Mesothelial cell of epicardium (in vitro differentiated cells): ENCODE results near the gene MRPL39. TPM values are rescaled to one million over a fixed set of nuclear protein-coding genes. Genes with fewer than 3 reads are reported as not detected.

Source experiments
- DNase-seq, 2 experiments: peaks; one replicate each; pipeline ENCODE4 v3.0.0; 2021; ENCODE audit warnings: low spot score in 2 of 2; ENCODE audit not compliant: unreplicated experiment in 2 of 2
- H3K27ac Mint-ChIP-seq: 2 replicates; pipeline ENCODE4 v1.8.0; 2021; ENCODE audit warnings: mixed read lengths
- H3K27me3 Mint-ChIP-seq: 2 replicates; pipeline ENCODE4 v1.8.0; 2021; ENCODE audit warnings: low read depth, mixed read lengths
- H3K36me3 Mint-ChIP-seq: 2 replicates; pipeline ENCODE4 v1.8.0; 2021; ENCODE audit warnings: mixed read lengths
- H3K4me1 Mint-ChIP-seq: 2 replicates; pipeline ENCODE4 v1.8.0; 2021; ENCODE audit warnings: mixed read lengths
- H3K4me3 Mint-ChIP-seq: 2 replicates; pipeline ENCODE4 v1.8.0; 2021; ENCODE audit warnings: mild to moderate bottlenecking, moderate library complexity, mixed read lengths
- H3K9me3 Mint-ChIP-seq: 2 replicates; pipeline ENCODE4 v1.8.0; 2021; ENCODE audit warnings: mixed read lengths
- CTCF ChIP-seq: fragments of 200-600 bp; sonication (generic); IDR thresholded peaks from one replicate; pipeline ENCODE4 v1.5.0; 2021; ENCODE audit warnings: antibody characterized with exemption; ENCODE audit not compliant: unreplicated experiment
- total RNA-seq: library from RNA; stranded (reverse); gene quantifications from 3 replicates; pipeline ENCODE4 v1.2.1, GENCODE V29; 2021

The MRPL39 gene
- total RNA-seq, 1 donor from 2014 or later: 26.4 TPM

- Mint-ChIP-seq H3K27ac (no peak overlapping the region), H3K4me1 (no peaks in the 10 kb centered on the region), H3K27me3 (no peaks in the 10 kb centered on the region), H3K4me3 (no peak overlapping the region), H3K36me3 (no peaks in the 10 kb centered on the region), H3K9me3 (peaks cover 10% of the 10 kb centered on the region)
- no peak for TF ChIP-seq CTCF
- no peak for DNase-seq
These were observed 56.7 kb downstream of the MRPL39 start for GRCh38 chr21:25550352-25551120.

- H3K4me1 Mint-ChIP-seq: no peaks in the 10 kb centered on the region
- no peak overlapping the region for H3K27ac Mint-ChIP-seq
- peaks cover 27% of the 10 kb centered on the region for H3K9me3 Mint-ChIP-seq
- H3K27me3 Mint-ChIP-seq: peaks cover 3% of the 10 kb centered on the region
- TF ChIP-seq CTCF: no peak
- no peak for DNase-seq
- no peaks in the 10 kb centered on the region for H3K36me3 Mint-ChIP-seq
- no peak overlapping the region for H3K4me3 Mint-ChIP-seq
These were observed 66.2 kb downstream of the MRPL39 start for GRCh38 chr21:25541042-25541441.

GRCh38 chr21:25539606-25540005, 67.7 kb downstream of the MRPL39 start:
- H3K36me3 Mint-ChIP-seq: no peaks in the 10 kb centered on the region
- no peak overlapping the region for H3K27ac Mint-ChIP-seq
- H3K9me3 Mint-ChIP-seq: peaks cover 24% of the 10 kb centered on the region
- no peak for TF ChIP-seq CTCF
- H3K4me3 Mint-ChIP-seq: no peak overlapping the region
- no peaks in the 10 kb centered on the region for H3K4me1 Mint-ChIP-seq
- DNase-seq: no peak
- peaks cover 3% of the 10 kb centered on the region for H3K27me3 Mint-ChIP-seq

- no peaks in the 10 kb centered on the region for H3K27me3 Mint-ChIP-seq
- H3K9me3 Mint-ChIP-seq: peaks cover 24% of the 10 kb centered on the region
- H3K27ac Mint-ChIP-seq: no peak overlapping the region
- H3K4me1 Mint-ChIP-seq: no peaks in the 10 kb centered on the region
- no peaks in the 10 kb centered on the region for H3K36me3 Mint-ChIP-seq
- no peak for DNase-seq
- no peak for TF ChIP-seq CTCF
- H3K4me3 Mint-ChIP-seq: no peak overlapping the region
These were observed 70.1 kb downstream of the MRPL39 start for GRCh38 chr21:25537174-25537573.

GRCh38 chr21:25536752-25537151, 70.5 kb downstream of the MRPL39 start:
- Mint-ChIP-seq H3K36me3 (no peaks in the 10 kb centered on the region), H3K27ac (no peak overlapping the region), H3K9me3 (peaks cover 25% of the 10 kb centered on the region), H3K4me1 (no peaks in the 10 kb centered on the region), H3K27me3 (no peaks in the 10 kb centered on the region), H3K4me3 (no peak overlapping the region)
- no peak for DNase-seq
- TF ChIP-seq CTCF: no peak
